ENCODE data around the gene PALLD.

The PALLD gene

GRCh38 chr4:168859100-168859499 lies 362.2 kb downstream of the PALLD start:
- no peak overlapping the region for H3K4me2 ChIP-seq (ENCODE audit: insufficient read depth, low read length)
- DNase-seq (no peak), ATAC-seq (ENCODE audit: insufficient read depth, low read depth) (no peak)
- H3K27me3 ChIP-seq (ENCODE audit: insufficient read depth, low read length, poor library complexity): no peaks in the 10 kb centered on the region
- peaks cover 13% of the 10 kb centered on the region for H3K4me1 ChIP-seq (ENCODE audit: insufficient read depth, low read length)
- no peak overlapping the region for H2AFZ ChIP-seq (ENCODE audit: low read depth, low read length)
- no peaks in the 10 kb centered on the region for H3K79me2 ChIP-seq (ENCODE audit: insufficient read depth, low read length)
- no peaks in the 10 kb centered on the region for H4K20me1 ChIP-seq (ENCODE audit: insufficient read depth, low read length)
- no peak overlapping the region for H3K27ac ChIP-seq (ENCODE audit: low read length)
- H3K9me3 ChIP-seq (ENCODE audit: insufficient read depth, low read length, severe bottlenecking): no peaks in the 10 kb centered on the region
- H3K36me3 ChIP-seq (ENCODE audit: insufficient read depth, low read length): no peaks in the 10 kb centered on the region
- H3K4me3 ChIP-seq (ENCODE audit: low read depth in 1 of 2, low read length in 2 of 2): no peak overlapping the region
- TF ChIP-seq EZH2 (IDR thresholded peaks at IDR 0.05; ENCODE audit: borderline replicate concordance, low read depth, low read length, severe bottlenecking) (no peak), CTCF (IDR thresholded peaks at IDR 0.05; ENCODE audit: borderline replicate concordance, extremely low read depth, low read length, poor library complexity, severe bottlenecking) (no peak)
- no peak overlapping the region for H3K9ac ChIP-seq (ENCODE audit: low read depth, low read length)

- no peaks in the 10 kb centered on the region for H3K79me2 ChIP-seq (ENCODE audit: insufficient read depth, low read length)
- no peak overlapping the region for H3K27ac ChIP-seq (ENCODE audit: low read length)
- no peak overlapping the region for H3K9ac ChIP-seq (ENCODE audit: low read depth, low read length)
- H3K27me3 ChIP-seq (ENCODE audit: insufficient read depth, low read length, poor library complexity): no peaks in the 10 kb centered on the region
- ATAC-seq (ENCODE audit: insufficient read depth, low read depth) (no peak), DNase-seq (no peak)
- no peaks in the 10 kb centered on the region for H3K36me3 ChIP-seq (ENCODE audit: insufficient read depth, low read length)
- no peak for TF ChIP-seq EZH2 (IDR thresholded peaks at IDR 0.05; ENCODE audit: borderline replicate concordance, low read depth, low read length, severe bottlenecking)
- H3K4me3 ChIP-seq (ENCODE audit: low read depth in 1 of 2, low read length in 2 of 2): no peak overlapping the region
- H4K20me1 ChIP-seq (ENCODE audit: insufficient read depth, low read length): no peaks in the 10 kb centered on the region
- H3K9me3 ChIP-seq (ENCODE audit: insufficient read depth, low read length, severe bottlenecking): no peaks in the 10 kb centered on the region
- H3K4me2 ChIP-seq (ENCODE audit: insufficient read depth, low read length): no peak overlapping the region
- H3K4me1 ChIP-seq (ENCODE audit: insufficient read depth, low read length): peaks cover 13% of the 10 kb centered on the region
- H2AFZ ChIP-seq (ENCODE audit: low read depth, low read length): no peak overlapping the region
Observed at GRCh38 chr4:168859888-168860694, 363.2 kb downstream of the PALLD start.

GRCh38 chr4:168860827-168861226 lies 364.0 kb downstream of the PALLD start:
- ATAC-seq (ENCODE audit: insufficient read depth, low read depth): no peak
- no peak overlapping the region for H3K27ac ChIP-seq (ENCODE audit: low read length)

More at GRCh38 chr4:168860827-168861226, 364.0 kb downstream of the PALLD start:
- H3K9me3 ChIP-seq (ENCODE audit: insufficient read depth, low read length, severe bottlenecking): no peaks in the 10 kb centered on the region
- no peaks in the 10 kb centered on the region for H3K27me3 ChIP-seq (ENCODE audit: insufficient read depth, low read length, poor library complexity)
- H3K79me2 ChIP-seq (ENCODE audit: insufficient read depth, low read length): no peaks in the 10 kb centered on the region
- H3K4me3 ChIP-seq (ENCODE audit: low read depth in 1 of 2, low read length in 2 of 2): no peak overlapping the region
- no peak overlapping the region for H2AFZ ChIP-seq (ENCODE audit: low read depth, low read length)
- H4K20me1 ChIP-seq (ENCODE audit: insufficient read depth, low read length): no peaks in the 10 kb centered on the region
- DNase-seq: no peak
- no peak for TF ChIP-seq CTCF (IDR thresholded peaks at IDR 0.05; ENCODE audit: borderline replicate concordance, extremely low read depth, low read length, poor library complexity, severe bottlenecking)
- no peak for TF ChIP-seq EZH2 (IDR thresholded peaks at IDR 0.05; ENCODE audit: borderline replicate concordance, low read depth, low read length, severe bottlenecking)
- no peaks in the 10 kb centered on the region for H3K36me3 ChIP-seq (ENCODE audit: insufficient read depth, low read length)
- H3K4me2 ChIP-seq (ENCODE audit: insufficient read depth, low read length): no peak overlapping the region
- H3K4me1 ChIP-seq (ENCODE audit: insufficient read depth, low read length): peaks cover 13% of the 10 kb centered on the region
- no peak overlapping the region for H3K9ac ChIP-seq (ENCODE audit: low read depth, low read length)
